Karpas-422 (cell line): Measurements from ENCODE around the gene PDLIM4. TPM values are rescaled to one million over a fixed set of nuclear protein-coding genes. Genes with fewer than 3 reads are reported as not detected.

ENCODE experiments used
- DNase-seq: peaks from one replicate; pipeline ENCODE4 v3.0.0-alpha.2; 2015
- H2AFZ ChIP-seq: fragments of 200-600 bp; sonication (generic); 2 replicates; pipeline ENCODE4 v1.6.1; 2014; ENCODE audit warnings: antibody characterized with exemption, low read length, mixed read lengths
- H3K27ac ChIP-seq: fragments of 200-600 bp; sonication (generic); 2 replicates; pipeline ENCODE4 v1.5.1; 2014; ENCODE audit warnings: mild to moderate bottlenecking, low read length, moderate library complexity
- H3K27me3 ChIP-seq: fragments of 200-600 bp; sonication (generic); 2 replicates; pipeline ENCODE4 v1.6.1; 2014; ENCODE audit warnings: low read length, mixed read lengths
- H3K36me3 ChIP-seq: fragments of 200-600 bp; sonication (generic); 2 replicates; pipeline ENCODE4 v1.6.1; 2014; ENCODE audit warnings: low read length, mixed read lengths; ENCODE audit not compliant: insufficient read depth
- H3K4me1 ChIP-seq: fragments of 200-600 bp; sonication (generic); 2 replicates; pipeline ENCODE4 v1.6.1; 2014; ENCODE audit warnings: mild to moderate bottlenecking, low read length, mixed read lengths
- H3K4me2 ChIP-seq: fragments of 200-600 bp; sonication (generic); 2 replicates; pipeline ENCODE4 v1.6.1; 2014; ENCODE audit warnings: low read length, low read depth, mild to moderate bottlenecking; ENCODE audit not compliant: poor library complexity, severe bottlenecking
- H3K4me3 ChIP-seq: fragments of 200-600 bp; sonication (generic); 2 replicates; pipeline ENCODE4 v1.5.1; 2014; ENCODE audit warnings: mild to moderate bottlenecking, antibody characterized with exemption, low read length, mixed read lengths
- H3K79me2 ChIP-seq: fragments of 200-600 bp; sonication (generic); 2 replicates; pipeline ENCODE4 v1.6.1; 2014; ENCODE audit warnings: mild to moderate bottlenecking, low read length, mixed read lengths
- H3K9ac ChIP-seq: fragments of 200-600 bp; sonication (generic); 2 replicates; pipeline ENCODE4 v1.6.0; 2014; ENCODE audit warnings: low read length
- H3K9me2 ChIP-seq: fragments of 200-600 bp; sonication (generic), shearing (Covaris generic); replicated peaks from 2 replicates; pipeline ENCODE4 v1.6.0; 2014; ENCODE audit warnings: mild to moderate bottlenecking, low read length, moderate library complexity; ENCODE audit not compliant: insufficient read depth
- H3K9me3 ChIP-seq: fragments of 300-700, 200-600 bp; sonication (generic); 2 replicates; pipeline ENCODE4 v1.6.1; 2014; ENCODE audit warnings: low read length, mixed read lengths
- H4K20me1 ChIP-seq: fragments of 200-600 bp; sonication (generic); 2 replicates; pipeline ENCODE4 v1.6.1; 2014; ENCODE audit warnings: mild to moderate bottlenecking, antibody characterized with exemption, low read length, low read depth; ENCODE audit not compliant: insufficient read depth
- total RNA-seq: library from RNA; depleted of rRNA; stranded (reverse); fragments of >200 nt; shearing (Covaris generic); gene quantifications from 2 replicates; pipeline ENCODE4 v1.2.3, GENCODE V29; 2014; ENCODE audit warnings: low replicate concordance

PDLIM4 gene
- total RNA-seq, 1 experiment from 2014 or later: not detected

DNA sequence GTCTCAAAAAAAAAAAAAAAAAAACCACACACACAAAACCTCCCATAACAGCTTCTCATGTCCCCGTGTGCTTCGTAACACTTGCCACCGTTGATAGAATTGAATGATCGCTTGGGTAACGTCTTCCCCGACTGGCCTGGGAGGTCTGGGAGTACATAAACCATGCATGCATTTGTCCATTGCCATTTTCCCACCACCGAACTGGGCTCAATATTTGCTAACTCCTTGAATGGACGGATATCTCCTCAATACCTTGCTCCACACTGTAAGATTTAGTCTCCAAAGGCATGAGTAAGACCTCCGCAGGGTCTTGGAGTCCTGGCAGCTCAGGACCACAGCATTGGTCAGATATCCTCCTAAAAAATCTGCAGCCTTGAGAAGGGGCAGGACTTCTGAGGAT is 26.6 kb upstream of the PDLIM4 start:
- Histone ChIP-seq H3K27me3 (no peaks in the 10 kb centered on the region), H3K27ac (no peak overlapping the region), H3K9ac (no peak overlapping the region), H3K36me3 (no peaks in the 10 kb centered on the region), H3K79me2 (no peaks in the 10 kb centered on the region), H2AFZ (no peak overlapping the region), H3K4me3 (no peak overlapping the region), H3K9me2 (no peaks in the 10 kb centered on the region), H4K20me1 (no peaks in the 10 kb centered on the region), H3K4me2 (no peak overlapping the region), H3K4me1 (no peaks in the 10 kb centered on the region), H3K9me3 (no peaks in the 10 kb centered on the region)
- DNase-seq: no peak

DNA sequence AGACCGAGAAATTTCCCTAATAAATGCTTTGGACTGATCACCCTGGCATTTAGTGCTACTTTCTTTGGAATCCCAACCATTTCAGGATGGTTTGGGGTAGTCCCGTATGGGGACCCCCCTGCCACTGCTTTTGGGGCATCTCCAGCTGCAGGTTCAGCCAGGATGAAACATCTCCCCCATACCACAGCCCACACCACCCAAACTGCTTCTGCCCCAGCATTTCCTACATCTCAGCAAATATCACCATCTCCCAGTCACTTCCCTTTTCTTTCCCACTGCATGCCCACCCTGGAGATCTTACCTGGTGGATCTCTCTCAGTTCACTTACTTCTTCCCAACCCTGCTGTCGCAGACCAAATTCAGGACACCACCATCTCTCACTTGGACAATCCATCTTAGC is 25.0 kb upstream of the PDLIM4 start:
- Histone ChIP-seq H3K9me3 (no peaks in the 10 kb centered on the region), H3K36me3 (no peaks in the 10 kb centered on the region), H4K20me1 (no peaks in the 10 kb centered on the region), H3K9ac (no peak overlapping the region), H3K27ac (no peak overlapping the region), H3K4me1 (peaks cover 4% of the 10 kb centered on the region), H3K9me2 (no peaks in the 10 kb centered on the region), H2AFZ (no peak overlapping the region), H3K79me2 (no peaks in the 10 kb centered on the region), H3K4me3 (no peak overlapping the region), H3K4me2 (no peak overlapping the region), H3K27me3 (no peaks in the 10 kb centered on the region)
- DNase-seq: no peak

DNA sequence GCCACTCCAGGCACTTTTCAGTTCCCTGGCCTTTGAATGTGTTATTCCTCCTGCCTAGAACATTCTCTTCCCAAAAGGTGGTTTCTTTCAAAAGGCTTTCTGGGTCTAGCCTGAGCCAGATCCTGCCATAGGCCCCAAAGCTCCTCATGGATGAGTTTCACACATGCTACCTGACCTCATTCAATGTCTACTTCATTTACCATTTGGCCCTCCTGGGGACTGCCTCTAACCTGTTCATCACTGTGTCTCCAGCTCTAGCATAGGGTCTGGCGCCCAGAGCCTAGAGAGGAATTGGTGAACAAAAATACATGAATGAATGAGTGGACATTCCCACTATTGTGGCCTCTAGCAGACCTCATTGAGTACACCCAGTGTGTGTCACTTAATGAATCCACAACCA is 24.4 kb upstream of the PDLIM4 start:
- H3K27me3 ChIP-seq: no peaks in the 10 kb centered on the region
- no peaks in the 10 kb centered on the region for H3K36me3 ChIP-seq
- H3K4me3 ChIP-seq: no peak overlapping the region
- no peak for DNase-seq
- no peaks in the 10 kb centered on the region for H3K79me2 ChIP-seq
- H3K9me3 ChIP-seq: no peaks in the 10 kb centered on the region
- H3K4me2 ChIP-seq: no peak overlapping the region
- no peak overlapping the region for H2AFZ ChIP-seq
- H3K9me2 ChIP-seq: no peaks in the 10 kb centered on the region
- H3K9ac ChIP-seq: no peak overlapping the region
- H3K4me1 ChIP-seq: peaks cover 10% of the 10 kb centered on the region
- H4K20me1 ChIP-seq: no peaks in the 10 kb centered on the region
- no peak overlapping the region for H3K27ac ChIP-seq

DNA sequence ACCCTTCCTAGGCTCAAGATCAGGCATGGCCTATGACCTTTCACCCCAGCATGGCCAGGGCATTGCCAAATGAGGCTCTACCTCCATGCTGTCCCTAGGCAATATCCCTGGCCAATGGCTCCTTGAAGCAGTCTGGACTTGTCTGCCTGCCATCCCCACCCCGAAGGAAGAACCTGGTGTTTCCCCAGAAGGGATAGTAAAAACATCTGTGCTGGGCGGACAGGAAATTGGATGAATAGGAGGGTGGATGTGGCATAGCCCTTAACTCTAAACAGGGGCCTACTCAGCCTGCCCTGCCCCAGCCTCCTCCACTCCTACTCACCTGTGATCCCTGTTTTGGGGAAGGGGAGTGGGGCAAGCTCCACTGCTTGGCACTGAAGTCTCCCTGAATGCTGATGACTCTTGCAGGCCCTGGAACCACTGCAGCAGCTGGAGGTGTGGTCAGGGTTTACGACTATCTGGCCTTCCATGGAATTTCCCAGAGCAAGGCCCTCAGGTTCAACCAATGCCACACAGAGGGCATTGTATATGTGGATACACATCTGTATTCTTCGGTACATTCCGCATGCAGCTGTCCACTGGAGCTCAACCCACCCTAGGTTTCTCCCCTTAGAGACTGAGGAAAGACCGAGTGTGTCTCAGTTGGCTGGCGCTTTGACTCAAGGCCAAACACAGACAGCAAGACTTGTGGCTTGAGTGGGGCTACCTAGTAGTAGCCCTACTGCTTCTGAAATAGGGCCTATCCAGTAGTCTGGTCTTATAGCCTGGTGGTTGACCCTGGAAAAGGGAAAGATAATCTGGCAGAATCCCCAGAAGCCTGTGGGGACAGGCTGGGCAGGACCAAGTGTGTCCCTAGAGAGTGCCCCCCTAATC is 23.4 kb upstream of the PDLIM4 start:
- Histone ChIP-seq H3K4me2 (no peak overlapping the region), H3K9ac (no peak overlapping the region), H3K9me2 (no peaks in the 10 kb centered on the region), H3K9me3 (no peaks in the 10 kb centered on the region), H3K4me1 (peaks cover 11% of the 10 kb centered on the region), H3K4me3 (no peak overlapping the region), H2AFZ (no peak overlapping the region), H3K27ac (no peak overlapping the region), H3K79me2 (no peaks in the 10 kb centered on the region), H4K20me1 (no peaks in the 10 kb centered on the region), H3K36me3 (no peaks in the 10 kb centered on the region), H3K27me3 (no peaks in the 10 kb centered on the region)
- DNase-seq: no peak

DNA sequence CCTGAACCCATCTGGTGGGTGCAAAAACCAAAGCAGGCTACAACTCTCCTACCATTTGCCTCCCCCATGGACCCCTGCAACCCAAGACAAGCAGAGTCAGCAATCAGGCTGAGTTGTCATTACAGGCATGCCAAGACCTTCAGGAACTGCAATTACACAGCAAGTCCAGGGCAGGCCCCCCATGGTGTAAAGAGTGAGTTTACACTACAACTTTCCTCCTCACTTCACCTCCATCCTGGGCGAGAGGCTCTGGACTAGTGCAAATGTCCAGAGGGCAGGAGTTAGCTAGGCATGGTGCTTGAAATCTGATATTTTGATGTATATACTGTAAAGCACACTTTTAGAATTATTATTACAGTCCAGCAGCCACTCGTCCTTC is 22.8 kb upstream of the PDLIM4 start:
- Histone ChIP-seq H4K20me1 (no peaks in the 10 kb centered on the region), H3K36me3 (no peaks in the 10 kb centered on the region), H3K27me3 (no peaks in the 10 kb centered on the region), H3K9me3 (no peaks in the 10 kb centered on the region), H3K79me2 (no peaks in the 10 kb centered on the region), H2AFZ (no peak overlapping the region), H3K9me2 (no peaks in the 10 kb centered on the region), H3K9ac (no peak overlapping the region), H3K27ac (no peak overlapping the region), H3K4me2 (no peak overlapping the region), H3K4me1 (peaks cover 11% of the 10 kb centered on the region), H3K4me3 (no peak overlapping the region)
- no peak for DNase-seq

DNA sequence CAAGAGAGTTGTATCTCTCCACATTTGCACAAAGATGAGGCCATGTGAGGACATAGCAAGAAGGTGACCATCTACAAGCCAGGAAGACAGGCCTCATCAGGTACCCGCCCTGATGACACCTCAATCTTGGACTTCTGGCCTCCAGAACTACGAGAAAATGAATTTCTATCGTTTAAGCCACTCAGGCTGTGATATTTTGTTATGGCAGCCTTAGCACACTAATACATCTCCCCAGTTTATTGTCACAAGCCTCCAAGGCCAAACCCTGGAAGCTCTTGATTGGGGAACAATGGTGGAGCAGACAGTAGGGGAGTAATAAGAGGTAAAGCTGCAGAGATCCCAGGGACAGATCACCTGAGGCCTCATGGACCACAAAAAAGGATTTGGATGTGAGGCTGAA is 22.2 kb upstream of the PDLIM4 start:
- Histone ChIP-seq H3K36me3 (no peaks in the 10 kb centered on the region), H3K27ac (no peak overlapping the region), H3K79me2 (no peaks in the 10 kb centered on the region), H3K4me2 (no peak overlapping the region), H3K4me3 (no peak overlapping the region), H3K9ac (no peak overlapping the region), H3K9me3 (no peaks in the 10 kb centered on the region), H3K4me1 (peaks cover 11% of the 10 kb centered on the region), H4K20me1 (no peaks in the 10 kb centered on the region), H3K9me2 (no peaks in the 10 kb centered on the region), H3K27me3 (no peaks in the 10 kb centered on the region), H2AFZ (no peak overlapping the region)
- no peak for DNase-seq

DNA sequence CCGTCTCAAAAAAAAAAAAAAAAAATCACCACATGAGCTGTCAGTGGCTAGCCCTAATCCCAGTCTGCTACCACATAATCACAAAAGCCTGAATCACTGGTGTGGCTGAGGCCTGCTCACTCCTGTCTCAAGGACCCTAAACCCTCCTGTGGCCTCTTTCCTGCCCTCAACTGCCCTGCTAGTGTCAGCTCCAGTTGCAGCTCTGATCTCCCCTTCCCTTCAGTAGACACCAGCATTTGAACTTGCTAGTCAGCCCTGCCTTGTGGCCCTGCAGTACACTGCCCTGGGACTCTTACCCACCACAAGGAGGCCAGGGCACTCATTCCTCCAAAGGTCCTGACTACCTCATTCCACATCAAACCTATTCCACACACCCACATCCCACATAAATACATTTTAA is 20.4 kb upstream of the PDLIM4 start:
- no peak overlapping the region for H2AFZ ChIP-seq
- no peak overlapping the region for H3K4me3 ChIP-seq
- DNase-seq: no peak

DNA sequence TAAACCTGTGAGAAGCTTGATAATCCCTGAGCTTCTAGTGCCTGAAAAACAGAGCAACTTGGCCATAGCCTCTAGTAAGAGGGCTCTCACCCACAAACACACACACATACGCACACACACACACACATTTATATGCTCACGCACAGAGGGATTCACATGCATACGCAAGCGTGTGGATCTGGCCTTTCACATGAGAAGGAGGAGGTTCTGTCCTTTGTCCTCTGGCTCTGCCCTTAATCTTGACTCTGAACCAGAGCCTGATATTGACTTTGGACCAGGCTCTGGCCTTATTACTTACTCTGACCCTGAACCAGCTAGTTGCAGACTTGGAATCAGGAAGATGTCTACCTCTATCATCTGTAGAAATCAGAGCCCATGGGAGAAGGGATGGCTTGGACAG is 19.8 kb upstream of the PDLIM4 start:
- Histone ChIP-seq H3K36me3 (no peaks in the 10 kb centered on the region), H3K4me3 (no peak overlapping the region), H3K9me3 (no peaks in the 10 kb centered on the region), H3K79me2 (no peaks in the 10 kb centered on the region), H4K20me1 (no peaks in the 10 kb centered on the region), H3K9ac (no peak overlapping the region), H3K27me3 (no peaks in the 10 kb centered on the region), H3K9me2 (no peaks in the 10 kb centered on the region), H3K4me2 (peak overlapping the region; percentile 2), H3K27ac (no peak overlapping the region), H2AFZ (no peak overlapping the region), H3K4me1 (peaks cover 11% of the 10 kb centered on the region)
- DNase-seq: no peak

More for the DNA sequence above, 20.4 kb upstream of the PDLIM4 start:
- Histone ChIP-seq H3K9ac (no peak overlapping the region), H3K9me2 (no peaks in the 10 kb centered on the region), H3K79me2 (no peaks in the 10 kb centered on the region), H3K27me3 (no peaks in the 10 kb centered on the region), H3K9me3 (no peaks in the 10 kb centered on the region), H3K4me1 (peaks cover 11% of the 10 kb centered on the region), H3K4me2 (peak overlapping the region; percentile 2), H3K36me3 (no peaks in the 10 kb centered on the region), H4K20me1 (no peaks in the 10 kb centered on the region), H3K27ac (no peak overlapping the region)
